ENCODE measurements around the gene CDCA4.
"Not testable (repeated sequence)": the region's sequence is repeated elsewhere in the genome, so short reads cannot be mapped to it uniquely, and the experiment has no call there.

The CDCA4 gene

DNA sequence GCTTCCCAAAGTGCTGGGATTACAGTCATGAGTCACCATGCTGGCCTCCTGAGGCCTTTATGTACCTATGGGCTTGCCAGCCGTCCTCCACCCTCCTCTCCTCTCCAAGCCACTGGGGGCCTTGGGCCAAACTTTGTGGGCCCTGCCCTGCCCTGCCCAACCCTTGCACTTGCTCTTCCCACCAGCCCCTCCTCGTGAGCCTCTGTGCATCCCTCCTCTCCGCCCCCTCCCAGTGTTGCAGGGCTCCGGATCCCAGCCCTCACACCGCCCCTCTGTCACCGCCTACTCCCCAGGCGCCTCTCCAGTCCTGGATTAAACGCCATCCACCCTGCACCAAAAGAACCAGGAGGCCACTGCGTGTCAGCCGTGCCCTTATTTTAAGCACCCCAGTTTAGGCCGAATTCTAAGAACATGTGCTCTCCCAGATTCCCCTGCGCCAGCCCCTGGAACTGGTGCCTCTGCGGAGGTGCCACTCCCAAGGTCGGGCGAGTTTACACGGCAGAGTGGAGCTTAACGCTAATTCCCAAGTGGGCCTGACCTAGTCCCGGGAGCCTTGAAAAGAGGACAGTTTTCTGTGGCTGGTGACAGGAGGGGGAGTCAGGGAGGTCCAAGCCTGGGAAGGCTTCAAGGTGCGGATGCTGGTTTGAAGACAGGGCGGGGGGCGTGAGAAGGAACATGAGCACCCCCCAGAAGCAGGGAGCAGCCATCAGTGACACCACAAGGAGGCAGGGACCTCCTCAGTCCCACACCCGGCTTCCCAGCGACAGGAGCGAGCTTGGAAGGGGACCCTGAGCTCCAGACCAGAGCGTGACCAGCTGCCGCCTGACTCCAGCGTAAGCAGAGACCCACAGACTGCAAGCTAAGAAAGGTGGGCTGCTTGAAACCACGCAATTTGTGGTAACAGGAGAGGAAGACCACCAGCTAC, 21.2 kb upstream of the CDCA4 start:
- in situ Hi-C loops (cut with MboI; ENCODE audit: low pct_unique_long_range_greater_than_20kb, low sequenced_read_pairs) = loop anchor here (10.0 kb wide), 1 partner anchor 67 kb away; the partner anchor contains the start of gene AHNAK2
- DNase-seq = no peak

DNA sequence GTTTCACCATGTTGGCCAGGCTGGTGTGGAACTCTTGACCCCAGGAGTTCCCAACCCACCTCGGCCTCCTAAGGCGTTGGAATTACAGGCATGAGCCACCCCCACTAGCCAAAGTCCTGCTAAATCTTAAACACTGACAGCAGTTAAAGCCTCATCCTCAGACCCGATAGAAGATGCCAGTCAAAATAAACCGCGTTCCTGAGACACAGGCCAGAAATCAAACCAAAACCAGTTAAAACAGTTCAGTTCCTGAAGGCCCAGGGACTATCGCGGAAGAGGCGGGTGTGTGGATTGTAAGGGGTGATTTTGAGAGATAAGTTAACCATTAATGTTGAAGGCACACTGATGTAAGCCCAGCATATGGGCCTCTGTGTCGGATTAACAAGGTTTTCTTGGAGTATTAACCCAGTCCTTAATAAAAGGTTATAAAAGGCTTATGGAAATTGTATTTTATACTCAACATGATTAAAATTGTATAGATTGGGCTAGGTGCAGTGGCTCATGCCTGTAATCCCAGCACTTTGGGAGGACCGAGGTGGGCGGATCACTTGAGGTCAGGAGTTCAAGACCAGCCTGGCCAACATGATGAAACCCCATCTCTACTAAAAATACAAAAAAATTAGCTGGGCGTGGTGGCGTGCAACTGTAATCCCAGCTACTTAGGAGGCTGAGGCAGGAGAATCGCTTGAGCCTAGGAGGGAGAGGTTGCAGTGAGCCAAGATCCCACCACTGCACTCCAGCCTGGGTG, 18.7 kb upstream of the CDCA4 start:
- in situ Hi-C loops (cut with MboI; ENCODE audit: low pct_unique_long_range_greater_than_20kb, low sequenced_read_pairs) = loop anchor here (10.0 kb wide), 1 partner anchor 65 kb away; the partner anchor contains the start of gene AHNAK2
- DNase-seq = no peak

DNA sequence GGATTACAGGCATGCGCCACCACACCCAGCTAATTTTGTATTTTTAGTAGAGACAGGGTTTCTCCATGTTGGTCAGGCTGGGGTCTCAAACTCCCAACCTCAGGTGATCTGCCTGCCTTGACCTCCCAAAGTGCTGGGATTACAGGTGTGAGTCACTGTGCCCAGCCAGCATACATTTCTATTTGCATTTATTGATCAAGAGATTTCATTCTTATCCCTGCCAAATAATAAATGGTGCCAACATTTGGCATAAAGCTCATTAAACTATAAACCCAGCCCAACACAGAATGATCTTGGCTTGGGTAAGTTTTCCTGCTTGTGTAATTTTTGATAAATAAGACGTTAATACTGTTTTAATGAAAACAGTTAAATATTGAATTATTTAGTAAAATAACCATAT, 14.7 kb upstream of the CDCA4 start:
- in situ Hi-C loops (cut with MboI; ENCODE audit: low pct_unique_long_range_greater_than_20kb, low sequenced_read_pairs); DNase-seq: not testable (repeated sequence)

DNA sequence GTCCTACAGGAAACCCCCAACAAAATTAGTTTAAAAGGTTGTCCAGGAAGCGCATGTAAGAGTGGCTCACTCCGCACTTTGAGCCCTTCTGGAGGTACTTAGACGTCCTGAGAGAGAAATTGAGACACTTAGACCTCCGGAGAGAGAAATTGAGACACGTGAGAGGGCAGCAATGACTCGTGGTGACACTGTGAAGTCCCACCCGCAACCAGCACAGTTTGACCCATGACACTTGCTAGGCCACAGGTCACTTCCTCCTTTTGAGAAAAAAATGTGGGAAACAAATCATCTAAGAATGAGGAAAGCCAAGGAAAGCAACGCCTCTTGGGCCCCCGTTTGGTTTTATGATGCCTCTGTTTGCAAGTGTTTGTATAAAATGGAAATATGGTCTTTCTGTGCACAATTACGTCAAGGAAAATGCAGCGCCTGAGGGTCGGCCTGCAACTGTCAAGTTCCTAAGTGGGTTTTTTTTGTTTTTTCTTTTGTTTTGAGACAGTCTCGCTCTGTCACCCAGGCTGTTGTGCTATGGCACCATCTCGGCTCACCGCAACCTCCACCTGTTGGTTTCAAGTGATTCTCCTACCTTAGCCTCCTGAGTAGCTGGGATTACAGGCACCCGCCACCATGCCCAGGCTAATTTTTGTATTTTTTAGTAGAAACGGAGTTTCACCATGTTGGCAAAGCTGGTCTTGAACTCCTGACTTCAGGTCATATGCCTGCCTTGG, 13.6 kb upstream of the CDCA4 start:
- in situ Hi-C loops (cut with MboI; ENCODE audit: low pct_unique_long_range_greater_than_20kb, low sequenced_read_pairs) = no loop called here
- DNase-seq = no peak

- DNase-seq; in situ Hi-C loops (cut with MboI; ENCODE audit: low pct_unique_long_range_greater_than_20kb, low sequenced_read_pairs): not testable (repeated sequence)
Observed at GRCh38 chr14:105033412-105033900, 12.6 kb upstream of the CDCA4 start.

DNA sequence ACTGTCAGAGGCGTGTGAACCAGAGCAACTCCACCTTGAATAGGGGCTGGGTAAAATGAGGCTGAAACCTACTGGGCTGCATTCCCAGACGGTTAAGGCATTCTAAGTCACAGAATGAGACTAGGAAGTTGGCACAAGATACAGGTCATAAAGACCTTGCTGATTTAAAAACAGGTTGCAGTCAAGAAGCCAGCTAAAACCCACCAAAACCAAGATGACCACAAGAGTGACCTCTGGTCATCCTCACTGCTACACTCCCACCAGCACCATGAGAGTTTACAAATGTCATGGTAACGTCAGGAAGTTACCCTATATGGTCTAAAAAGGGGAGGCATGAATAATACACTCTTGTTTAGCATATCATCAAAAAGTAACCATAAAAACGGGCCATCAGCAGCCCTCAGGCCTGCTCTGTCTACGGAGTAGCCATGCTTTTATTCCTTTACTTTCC, 11.6 kb upstream of the CDCA4 start:
- in situ Hi-C loops (cut with MboI; ENCODE audit: low pct_unique_long_range_greater_than_20kb, low sequenced_read_pairs); DNase-seq: not testable (repeated sequence)

GRCh38 chr14:105030836-105031396, 10.0 kb upstream of the CDCA4 start:
- in situ Hi-C loops (cut with MboI; ENCODE audit: low pct_unique_long_range_greater_than_20kb, low sequenced_read_pairs) = no loop called here
- DNase-seq = no peak

DNA sequence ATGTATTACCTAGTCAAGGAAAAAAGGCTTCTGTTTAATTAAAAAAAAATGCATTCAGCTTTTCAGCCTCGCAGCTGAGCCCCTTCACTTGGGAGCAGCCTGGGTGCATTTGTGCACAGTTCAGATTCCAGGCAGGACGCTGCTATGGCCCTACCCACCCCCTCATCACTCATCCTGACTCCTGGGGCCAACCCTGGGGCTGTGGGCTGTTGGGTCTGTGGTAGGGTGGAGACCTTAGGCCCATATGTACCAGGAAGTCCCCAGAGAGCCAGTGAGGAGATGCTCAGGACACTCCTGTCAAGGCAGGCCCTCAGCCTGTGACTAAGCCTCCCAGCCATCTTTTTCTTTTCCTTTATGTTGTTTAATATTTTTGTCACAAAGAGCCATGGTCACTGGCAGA, 9.3 kb upstream of the CDCA4 start:
- no peak for DNase-seq
- in situ Hi-C loops (cut with MboI; ENCODE audit: low pct_unique_long_range_greater_than_20kb, low sequenced_read_pairs) = no loop called here

GRCh38 chr14:105029402-105029801, 8.5 kb upstream of the CDCA4 start:
- in situ Hi-C loops (cut with MboI; ENCODE audit: low pct_unique_long_range_greater_than_20kb, low sequenced_read_pairs) = no loop called here
- DNase-seq = no peak

DNA sequence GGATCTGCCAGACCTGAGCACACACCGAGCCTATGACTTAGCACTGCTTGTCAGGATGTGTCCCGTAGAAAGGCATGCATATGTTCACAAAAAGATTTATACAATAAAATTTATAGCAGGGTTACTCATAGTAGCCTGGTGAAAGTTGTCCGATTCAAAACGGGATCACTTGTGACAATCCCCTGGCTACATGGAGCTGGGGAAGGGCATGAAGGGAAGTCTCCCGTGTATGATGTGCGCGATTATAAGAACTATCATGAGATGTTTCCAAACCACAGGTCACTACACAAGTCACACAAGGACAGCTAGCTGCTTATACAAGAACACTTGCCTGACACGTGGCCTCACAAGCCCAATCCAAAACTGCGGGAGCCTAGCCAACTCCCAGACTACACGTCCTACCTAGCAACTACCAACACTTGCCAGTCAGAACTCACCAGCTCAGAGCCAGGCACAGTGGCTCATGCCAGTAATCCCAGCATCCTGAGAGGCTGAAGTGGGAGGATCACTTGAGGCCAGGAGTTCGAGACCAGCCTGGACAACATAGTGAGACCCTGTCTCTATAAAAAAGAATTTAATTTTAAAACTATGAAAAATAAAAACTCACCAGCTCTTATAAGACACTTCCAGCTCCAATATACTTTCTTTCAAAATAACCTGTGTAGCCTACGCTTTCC, 7.5 kb upstream of the CDCA4 start:
- in situ Hi-C loops (cut with MboI; ENCODE audit: low pct_unique_long_range_greater_than_20kb, low sequenced_read_pairs) = no loop called here
- DNase-seq = no peak

GRCh38 chr14:105027718-105028117, 6.8 kb upstream of the CDCA4 start:
- in situ Hi-C loops (cut with MboI; ENCODE audit: low pct_unique_long_range_greater_than_20kb, low sequenced_read_pairs); DNase-seq: not testable (repeated sequence)

GRCh38 chr14:105026802-105027563, 6.1 kb upstream of the CDCA4 start:
- DNase-seq = peak; percentile 40
- in situ Hi-C loops (cut with MboI; ENCODE audit: low pct_unique_long_range_greater_than_20kb, low sequenced_read_pairs) = no loop called here

GRCh38 chr14:105026033-105026785, 5.3 kb upstream of the CDCA4 start:
- DNase-seq = peak; percentile 71

DNA sequence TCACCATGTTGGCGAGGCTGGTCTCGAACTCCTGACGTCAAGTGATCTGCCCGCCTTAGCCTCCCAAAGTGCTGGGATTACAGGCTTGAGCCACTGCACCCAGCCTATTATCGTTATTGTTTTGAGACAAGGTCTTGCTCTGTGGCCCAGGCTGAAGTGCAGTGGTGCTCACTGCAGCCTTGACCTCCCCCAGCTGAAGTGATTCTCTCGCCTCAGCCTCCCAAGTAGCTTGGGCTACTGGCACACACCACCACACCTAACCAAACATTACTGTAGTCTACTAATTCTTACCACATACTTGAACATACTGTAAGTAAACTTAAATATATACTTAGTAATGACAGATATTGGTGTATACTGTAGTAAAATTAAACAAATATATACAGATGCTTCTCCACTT, 4.5 kb upstream of the CDCA4 start:
- DNase-seq = no peak
- in situ Hi-C loops (cut with MboI; ENCODE audit: low pct_unique_long_range_greater_than_20kb, low sequenced_read_pairs) = no loop called here

More at GRCh38 chr14:105026033-105026785, 5.3 kb upstream of the CDCA4 start:
- in situ Hi-C loops (cut with MboI; ENCODE audit: low pct_unique_long_range_greater_than_20kb, low sequenced_read_pairs) = no loop called here

- in situ Hi-C loops (cut with MboI; ENCODE audit: low pct_unique_long_range_greater_than_20kb, low sequenced_read_pairs) = no loop called here
- DNase-seq = no peak
Observed at GRCh38 chr14:105023791-105024480, 3.1 kb upstream of the CDCA4 start.

DNA sequence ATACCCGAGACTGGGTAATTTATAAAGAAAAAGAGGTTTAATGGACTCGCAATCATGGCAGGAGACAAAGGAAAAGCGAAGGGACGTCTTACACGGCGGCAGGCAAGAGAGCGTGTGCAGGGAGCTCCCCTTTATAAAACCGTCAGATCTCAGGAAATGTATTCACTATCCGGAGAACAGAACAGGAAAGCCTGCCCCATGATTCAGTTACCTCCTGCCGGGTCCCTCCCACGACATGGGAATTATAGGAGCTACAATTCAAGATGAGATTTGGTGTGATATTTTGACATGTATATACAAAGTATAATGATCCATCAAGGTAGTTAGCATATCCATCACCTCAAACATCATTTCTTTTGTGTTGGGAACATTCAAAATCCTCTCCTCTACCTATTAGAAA, 2.3 kb upstream of the CDCA4 start:
- peak; percentile 52 for DNase-seq
- in situ Hi-C loops (cut with MboI; ENCODE audit: low pct_unique_long_range_greater_than_20kb, low sequenced_read_pairs) = no loop called here

Measured in KBM-7 (cell line).